ENCODE data around the gene NPFF.

DNA sequence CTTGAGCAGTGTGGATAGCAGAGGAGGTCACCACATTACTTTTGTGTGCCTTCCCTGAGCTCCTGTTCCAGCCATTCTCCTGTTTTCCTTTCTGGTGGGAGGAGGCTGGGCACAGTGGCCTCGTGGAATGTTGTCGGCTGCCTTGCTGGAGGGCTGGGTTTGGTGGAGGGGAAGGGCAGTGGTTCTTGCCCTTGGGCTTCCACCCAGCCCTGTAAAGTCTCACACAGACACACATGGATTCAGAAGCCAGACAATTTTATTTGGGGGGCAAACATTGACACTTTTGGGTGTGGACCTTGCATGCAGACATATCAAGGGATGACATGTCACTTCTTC, 866 bp downstream of the NPFF start:
- TF ChIP-seq CTCF (IDR thresholded peaks at IDR 0.05) (no peak), POLR2A (IDR thresholded peaks at IDR 0.05) (no peak)

Data from body of pancreas (tissue), 4 donors.